Panc1 (cell line): ENCODE measurements around the gene C15orf39. TPM values are rescaled to one million over a fixed set of nuclear protein-coding genes. Genes with fewer than 3 reads are reported as not detected.

Experiments
- ATAC-seq: fragments of 200-7000 bp; cut with Tn5 transposase; 2 replicates; pipeline ENCODE4 v1.9.1; 2020; ENCODE audit warnings: mild to moderate bottlenecking, moderate library complexity
- BruUV-seq: library from RNA; stranded (reverse); fragments of 400-500 nt; replicated peaks from 2 replicates; lab custom pipeline; 2021; lab: Mats Ljungman, UMichigan
- CTCF ChIA-PET: fragments of 300-600 bp; sonication (Branson Sonifier 250); formaldehyde crosslinking; loops from one replicate; lab custom pipeline; 2022; ENCODE audit warnings: antibody characterized with exemption; lab: Charles Lee
- POLR2A ChIA-PET: fragments of 300-600 bp; sonication (Branson Sonifier 250); formaldehyde crosslinking; loops from one replicate; lab custom pipeline; 2022; ENCODE audit warnings: antibody characterized with exemption; lab: Charles Lee
- DNase-seq: peaks from one replicate; pipeline ENCODE4 v3.0.0-alpha.2; 2010; ENCODE audit warnings: low read depth, low spot score
- H3K27ac ChIP-seq: 2 replicates; pipeline ENCODE4 v1.5.1; 2011; ENCODE audit warnings: mild to moderate bottlenecking, low read length, inconsistent platforms
- H3K27me3 ChIP-seq: fragments of 200-500 bp; sonication (Bioruptor generic); 2 replicates; pipeline ENCODE4 v1.6.0; 2014; ENCODE audit warnings: low read length, inconsistent platforms; ENCODE audit not compliant: control insufficient read depth, insufficient read depth
- H3K36me3 ChIP-seq: fragments of 200-500 bp; sonication (Bioruptor generic); 2 replicates; pipeline ENCODE4 v1.5.1; 2014; ENCODE audit warnings: inconsistent platforms, mild to moderate bottlenecking, low read length, moderate library complexity; ENCODE audit not compliant: control insufficient read depth, insufficient read depth
- H3K4me1 ChIP-seq: 2 replicates; pipeline ENCODE4 v1.5.1; 2011; ENCODE audit warnings: inconsistent platforms, mild to moderate bottlenecking, low read length, moderate library complexity; ENCODE audit not compliant: control insufficient read depth, insufficient read depth
- H3K4me3 ChIP-seq, 2 experiments: 2 replicates each; pipeline ENCODE4 v1.5.1; 2011 to 2012; ENCODE audit warnings: low read depth in 2 of 2, low read length in 2 of 2, mild to moderate bottlenecking in 2 of 2, inconsistent platforms in 1 of 2, moderate library complexity in 1 of 2
- H3K9me3 ChIP-seq: fragments of 200-500 bp; sonication (Bioruptor generic); 2 replicates; pipeline ENCODE4 v1.5.1; 2014; ENCODE audit warnings: low read depth, mild to moderate bottlenecking, inconsistent platforms, low read length, moderate library complexity; ENCODE audit not compliant: control insufficient read depth, insufficient read depth
- POLR2AphosphoS5 ChIP-seq: IDR thresholded peaks from 2 replicates; pipeline ENCODE4 v1.6.1; 2012; ENCODE audit warnings: mild to moderate bottlenecking, low read depth, low read length, moderate library complexity
- REST ChIP-seq, 2 experiments: IDR thresholded peaks; 2 replicates each; pipeline ENCODE4 v1.6.1; 2011 to 2012; ENCODE audit warnings: low read depth in 2 of 2, control low read depth in 1 of 2, low read length in 1 of 2, mild to moderate bottlenecking in 1 of 2, moderate library complexity in 1 of 2; ENCODE audit not compliant: insufficient read depth in 1 of 2
- SIN3A ChIP-seq: IDR thresholded peaks from 2 replicates; pipeline ENCODE4 v1.6.1; 2012; ENCODE audit warnings: low read depth, mild to moderate bottlenecking, low read length, moderate library complexity, borderline replicate concordance; ENCODE audit not compliant: insufficient read depth
- TCF7L2 ChIP-seq: IDR thresholded peaks from 2 replicates; pipeline ENCODE4 v1.6.1; 2011; ENCODE audit warnings: mild to moderate bottlenecking, low read depth, low read length, inconsistent platforms
- in situ Hi-C: cut with HindIII; loops from 2 replicates; pipeline ENCODE4 v1.10.0; 2016; ENCODE audit warnings: low sequenced_read_pairs, low pct_unique_long_range_greater_than_20kb
- intact Hi-C: fragments of 100-400 bp; cut with micrococcal nuclease; formaldehyde crosslinking; loops from one replicate; pipeline ENCODE4 v1.10.0; 2022; ENCODE audit not compliant: unreplicated experiment
- total RNA-seq: library from RNA; stranded (reverse); gene quantifications from one replicate; pipeline ENCODE4 v1.2.1, GENCODE V29; 2021; ENCODE audit not compliant: unreplicated experiment
- TF ChIP-seq, protein P1 (sequence below): fragments of 450-650 bp; IDR thresholded peaks from 2 replicates; pipeline ENCODE4 v1.5.1; 2017; ENCODE audit warnings: mild to moderate bottlenecking

C15orf39 gene
- total RNA-seq, 1 experiment from 2014 or later = 17.6 TPM

DNA sequence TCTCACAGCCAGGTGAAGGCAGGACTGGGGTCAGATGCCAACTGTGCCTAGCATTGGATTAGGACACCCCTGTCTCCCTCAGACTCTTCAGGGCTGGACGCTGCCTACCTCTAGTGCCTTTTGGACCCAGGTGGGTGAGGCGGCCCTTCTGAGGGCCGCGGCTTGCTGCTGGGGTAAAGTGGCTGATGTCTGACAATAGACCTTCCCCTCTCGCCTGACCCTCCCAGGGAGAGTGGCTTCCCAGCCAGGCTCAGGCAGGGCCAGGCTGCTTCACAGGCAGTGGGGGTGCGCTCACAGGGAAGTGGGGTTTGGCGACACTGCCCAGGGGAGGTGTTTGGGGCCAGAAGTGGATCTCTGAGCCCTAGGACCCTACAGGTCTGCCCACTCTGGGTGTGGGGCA is 43.3 kb upstream of the C15orf39 start:
- no peak overlapping the region for H3K4me3 ChIP-seq
- H3K27me3 ChIP-seq = no peaks in the 10 kb centered on the region
- no peaks in the 10 kb centered on the region for H3K9me3 ChIP-seq
- no TSS peak for BruUV-seq
- DNase-seq (no peak), ATAC-seq (no peak)
- ChIA-PET CTCF (no interaction called here), POLR2A (no interaction called here)
- H3K27ac ChIP-seq = no peak overlapping the region
- in situ Hi-C loops (no loop called here), intact Hi-C loops (no loop called here)
- no peaks in the 10 kb centered on the region for H3K36me3 ChIP-seq
- no peaks in the 10 kb centered on the region for H3K4me1 ChIP-seq
- TF ChIP-seq TCF7L2 = no peak
- TF ChIP-seq, protein P1, sequence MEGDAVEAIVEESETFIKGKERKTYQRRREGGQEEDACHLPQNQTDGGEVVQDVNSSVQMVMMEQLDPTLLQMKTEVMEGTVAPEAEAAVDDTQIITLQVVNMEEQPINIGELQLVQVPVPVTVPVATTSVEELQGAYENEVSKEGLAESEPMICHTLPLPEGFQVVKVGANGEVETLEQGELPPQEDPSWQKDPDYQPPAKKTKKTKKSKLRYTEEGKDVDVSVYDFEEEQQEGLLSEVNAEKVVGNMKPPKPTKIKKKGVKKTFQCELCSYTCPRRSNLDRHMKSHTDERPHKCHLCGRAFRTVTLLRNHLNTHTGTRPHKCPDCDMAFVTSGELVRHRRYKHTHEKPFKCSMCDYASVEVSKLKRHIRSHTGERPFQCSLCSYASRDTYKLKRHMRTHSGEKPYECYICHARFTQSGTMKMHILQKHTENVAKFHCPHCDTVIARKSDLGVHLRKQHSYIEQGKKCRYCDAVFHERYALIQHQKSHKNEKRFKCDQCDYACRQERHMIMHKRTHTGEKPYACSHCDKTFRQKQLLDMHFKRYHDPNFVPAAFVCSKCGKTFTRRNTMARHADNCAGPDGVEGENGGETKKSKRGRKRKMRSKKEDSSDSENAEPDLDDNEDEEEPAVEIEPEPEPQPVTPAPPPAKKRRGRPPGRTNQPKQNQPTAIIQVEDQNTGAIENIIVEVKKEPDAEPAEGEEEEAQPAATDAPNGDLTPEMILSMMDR = no peak
- no peak for TF ChIP-seq REST (IDR thresholded peaks at IDR 0.05; ENCODE audit: insufficient read depth in 1 of 2, low read depth in 2 of 2, low read length in 1 of 2)
- TF ChIP-seq SIN3A = no peak
- no peak for TF ChIP-seq POLR2AphosphoS5

GRCh38 chr15:75159244-75159643 is 42.4 kb upstream of the C15orf39 start:
- no peaks in the 10 kb centered on the region for H3K4me1 ChIP-seq
- in situ Hi-C loops (no loop called here), intact Hi-C loops (no loop called here)
- no peak for TF ChIP-seq SIN3A
- TF ChIP-seq POLR2AphosphoS5 = no peak
- no peak for DNase-seq
- POLR2A ChIA-PET = no interaction called here
- no peak overlapping the region for H3K4me3 ChIP-seq
- H3K9me3 ChIP-seq = no peaks in the 10 kb centered on the region
- ATAC-seq = no peak
- no TSS peak for BruUV-seq
- H3K36me3 ChIP-seq = no peaks in the 10 kb centered on the region
- CTCF ChIA-PET = no interaction called here
- no peaks in the 10 kb centered on the region for H3K27me3 ChIP-seq
- H3K27ac ChIP-seq = no peak overlapping the region

DNA sequence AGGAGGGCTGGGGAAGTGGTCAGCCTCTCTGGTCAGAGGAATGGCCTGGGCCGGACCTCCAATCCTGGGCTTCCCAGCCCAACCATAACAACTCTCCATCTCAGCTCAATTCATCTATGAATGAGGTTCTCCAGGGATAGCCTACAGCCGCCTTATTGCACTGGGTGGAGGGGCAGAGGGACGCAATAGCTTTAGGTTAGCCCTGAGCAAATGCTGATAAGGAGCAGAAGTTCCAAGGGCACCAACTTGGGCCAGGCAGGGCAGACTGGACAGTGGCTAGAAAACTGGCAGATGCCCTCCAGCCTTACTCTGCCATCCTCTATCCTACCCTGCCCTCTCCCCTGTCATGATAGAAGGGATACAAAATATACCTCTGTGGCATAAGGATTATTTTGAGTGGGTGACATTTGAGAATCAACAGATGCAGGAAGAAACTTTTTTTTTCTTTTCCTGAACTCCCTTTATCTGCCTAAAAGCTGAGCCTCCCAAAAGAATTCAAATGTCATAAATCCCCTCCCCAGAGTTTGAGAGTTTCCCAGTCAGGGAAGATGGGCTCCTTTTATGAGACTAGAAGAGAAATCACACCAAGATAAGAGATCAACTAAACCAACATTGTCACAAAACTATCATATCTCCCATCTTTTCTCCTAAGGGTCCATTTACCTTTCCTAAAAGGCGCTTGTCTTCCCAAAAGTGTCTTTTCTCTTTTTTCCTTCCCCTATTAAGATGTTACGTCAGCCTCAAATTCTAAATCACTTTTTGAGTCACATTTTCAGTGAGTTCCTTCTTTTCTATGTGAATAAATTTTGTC is 40.4 kb upstream of the C15orf39 start:
- no TSS peak for BruUV-seq
- Histone ChIP-seq H3K9me3 (no peaks in the 10 kb centered on the region), H3K27me3 (no peaks in the 10 kb centered on the region), H3K4me1 (no peaks in the 10 kb centered on the region), H3K4me3 (no peak overlapping the region), H3K36me3 (no peaks in the 10 kb centered on the region), H3K27ac (no peak overlapping the region)
- CTCF ChIA-PET = no interaction called here
- no peak for DNase-seq
- in situ Hi-C loops (no loop called here), intact Hi-C loops (no loop called here)
- POLR2A ChIA-PET = no interaction called here
- no peak for TF ChIP-seq SIN3A
- TF ChIP-seq POLR2AphosphoS5 = no peak
- TF ChIP-seq TCF7L2 = no peak
- TF ChIP-seq, protein P1 = no peak
- TF ChIP-seq REST (IDR thresholded peaks at IDR 0.05; ENCODE audit: insufficient read depth in 1 of 2, low read depth in 2 of 2, low read length in 1 of 2) = no peak
- ATAC-seq = no peak
